ENCODE measurements around the gene TPRA1. TPM values are rescaled to one million over a fixed set of nuclear protein-coding genes. Genes with fewer than 3 reads are reported as not detected.

Gene TPRA1
- total and polyA plus RNA-seq, 8 donors = 10.1 to 46.4 (median 19.6) TPM

DNA sequence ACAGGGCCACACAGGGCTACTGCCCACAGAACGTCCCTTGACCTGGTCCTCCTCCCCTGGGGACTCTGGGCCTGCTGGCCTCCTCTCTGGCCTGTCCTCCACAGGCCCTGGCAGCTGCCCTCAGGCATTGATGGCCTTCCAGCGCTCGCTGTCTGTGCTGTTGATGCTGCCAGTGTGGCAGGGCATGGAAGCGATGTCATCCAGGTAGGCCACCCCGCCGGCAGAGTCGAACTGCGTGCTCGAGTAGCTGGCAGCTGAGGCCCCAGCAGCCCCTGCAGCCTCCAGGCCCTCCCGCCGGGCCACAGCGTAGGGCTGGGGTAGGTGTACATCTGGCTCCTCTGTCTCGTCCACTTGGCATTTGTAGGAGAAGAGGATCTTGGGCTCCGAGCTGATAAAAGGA is 17.1 kb downstream of the TPRA1 start:
- intact Hi-C loops (cut with DNase I; ENCODE audit: low total_unique reads) = loop anchor here (10.0 kb wide), 2 partner anchors 261 to 391 kb away; no protein-coding TSS in a partner anchor
- 93 to 98% (median 96%) methylated on average over 12 to 14 of the region's 14 CpGs for WGBS, 5 donors
- no peak for DNase-seq
- Histone ChIP-seq H3K4me1 (peaks cover 6 to 13% (median 11%) of the 10 kb centered on the region in 4 donors), H3K27ac (no peak overlapping the region), H3K4me3 (no peak overlapping the region), H3K36me3 (peaks cover 25 to 85% (median 81%) of the 10 kb centered on the region in 4 donors), H3K27me3 (no peaks in the 10 kb centered on the region), H3K9me3 (no peaks in the 10 kb centered on the region)
- TF ChIP-seq, protein P1, sequence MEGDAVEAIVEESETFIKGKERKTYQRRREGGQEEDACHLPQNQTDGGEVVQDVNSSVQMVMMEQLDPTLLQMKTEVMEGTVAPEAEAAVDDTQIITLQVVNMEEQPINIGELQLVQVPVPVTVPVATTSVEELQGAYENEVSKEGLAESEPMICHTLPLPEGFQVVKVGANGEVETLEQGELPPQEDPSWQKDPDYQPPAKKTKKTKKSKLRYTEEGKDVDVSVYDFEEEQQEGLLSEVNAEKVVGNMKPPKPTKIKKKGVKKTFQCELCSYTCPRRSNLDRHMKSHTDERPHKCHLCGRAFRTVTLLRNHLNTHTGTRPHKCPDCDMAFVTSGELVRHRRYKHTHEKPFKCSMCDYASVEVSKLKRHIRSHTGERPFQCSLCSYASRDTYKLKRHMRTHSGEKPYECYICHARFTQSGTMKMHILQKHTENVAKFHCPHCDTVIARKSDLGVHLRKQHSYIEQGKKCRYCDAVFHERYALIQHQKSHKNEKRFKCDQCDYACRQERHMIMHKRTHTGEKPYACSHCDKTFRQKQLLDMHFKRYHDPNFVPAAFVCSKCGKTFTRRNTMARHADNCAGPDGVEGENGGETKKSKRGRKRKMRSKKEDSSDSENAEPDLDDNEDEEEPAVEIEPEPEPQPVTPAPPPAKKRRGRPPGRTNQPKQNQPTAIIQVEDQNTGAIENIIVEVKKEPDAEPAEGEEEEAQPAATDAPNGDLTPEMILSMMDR (IDR thresholded peaks at IDR 0.05) = no peak
- TF ChIP-seq EP300 (IDR thresholded peaks at IDR 0.05) = no peak
- no peak for TF ChIP-seq POLR2AphosphoS5 (IDR thresholded peaks at IDR 0.05)
- TF ChIP-seq POLR2A (IDR thresholded peaks at IDR 0.05) = no peak

DNA sequence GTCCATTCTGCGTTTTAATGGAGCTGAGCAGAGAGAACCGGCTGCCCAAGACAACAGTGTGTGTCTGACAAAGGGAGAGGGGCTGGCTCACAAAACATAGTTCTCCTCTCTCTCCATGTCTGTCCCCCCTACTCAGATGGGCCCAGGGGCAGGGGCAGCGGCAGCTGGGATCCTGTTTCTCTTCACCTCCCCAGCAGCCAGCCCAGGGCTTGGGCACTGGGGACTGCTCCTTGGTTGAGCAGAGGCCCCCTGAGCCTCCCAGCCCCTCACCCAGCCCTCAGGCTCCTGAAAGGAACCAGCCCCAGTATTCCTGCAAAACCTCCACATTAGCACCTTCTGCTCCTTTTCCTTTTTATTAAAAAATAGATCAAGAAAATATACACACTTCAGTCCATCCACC is 17.8 kb downstream of the TPRA1 start:
- intact Hi-C loops (cut with DNase I; ENCODE audit: low total_unique reads) = loop anchor here (10.0 kb wide), 2 partner anchors 262 to 392 kb away; no protein-coding TSS in a partner anchor
- peaks cover 6 to 13% (median 11%) of the 10 kb centered on the region in 4 donors for H3K4me1 ChIP-seq
- H3K27me3 ChIP-seq = no peaks in the 10 kb centered on the region
- no peak for DNase-seq
- TF ChIP-seq, protein P1 (IDR thresholded peaks at IDR 0.05) = no peak
- TF ChIP-seq POLR2AphosphoS5 (IDR thresholded peaks at IDR 0.05) (no peak), EP300 (IDR thresholded peaks at IDR 0.05) (no peak), POLR2A (IDR thresholded peaks at IDR 0.05) (no peak)
- H3K27ac ChIP-seq = no peak overlapping the region
- H3K4me3 ChIP-seq = no peak overlapping the region
- H3K9me3 ChIP-seq = no peaks in the 10 kb centered on the region
- WGBS, 5 donors = 87 to 96% (median 93%) methylated on average over 3 of the region's 3 CpGs
- peaks cover 25 to 78% (median 74%) of the 10 kb centered on the region in 4 donors for H3K36me3 ChIP-seq

DNA sequence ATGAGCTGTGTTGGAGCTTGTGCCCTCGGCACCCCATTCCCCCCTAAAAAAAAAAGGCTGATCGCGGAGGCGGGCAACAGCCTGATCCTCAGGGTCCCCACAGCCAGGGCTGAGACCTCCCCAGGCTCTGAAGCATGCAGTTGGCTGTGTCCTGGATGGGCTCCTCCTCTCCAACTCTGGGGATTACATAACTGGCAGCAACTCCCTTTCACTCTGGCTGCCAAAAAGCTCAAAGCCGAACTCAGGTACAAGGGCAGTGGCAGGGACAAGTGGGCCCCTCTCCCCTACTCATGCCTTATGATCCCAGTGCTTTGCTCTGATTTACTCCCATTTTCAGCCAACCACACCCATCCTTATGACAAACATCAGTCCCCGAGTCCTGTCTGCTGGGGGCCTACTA is 18.3 kb downstream of the TPRA1 start:
- Histone ChIP-seq H3K9me3 (no peaks in the 10 kb centered on the region), H3K4me1 (peaks cover 6 to 13% (median 11%) of the 10 kb centered on the region in 4 donors), H3K27ac (no peak overlapping the region), H3K4me3 (no peak overlapping the region), H3K27me3 (no peaks in the 10 kb centered on the region), H3K36me3 (peaks cover 25 to 73% (median 69%) of the 10 kb centered on the region in 4 donors)
- no peak for DNase-seq
- intact Hi-C loops (cut with DNase I; ENCODE audit: low total_unique reads) = loop anchor here (10.0 kb wide), 2 partner anchors 263 to 393 kb away; no protein-coding TSS in a partner anchor
- 77 to 91% (median 83%) methylated on average over 6 of the region's 6 CpGs for WGBS, 5 donors
- TF ChIP-seq, protein P1 (IDR thresholded peaks at IDR 0.05) = no peak
- TF ChIP-seq POLR2AphosphoS5 (IDR thresholded peaks at IDR 0.05) (no peak), EP300 (IDR thresholded peaks at IDR 0.05) (no peak), POLR2A (IDR thresholded peaks at IDR 0.05) (no peak)

DNA sequence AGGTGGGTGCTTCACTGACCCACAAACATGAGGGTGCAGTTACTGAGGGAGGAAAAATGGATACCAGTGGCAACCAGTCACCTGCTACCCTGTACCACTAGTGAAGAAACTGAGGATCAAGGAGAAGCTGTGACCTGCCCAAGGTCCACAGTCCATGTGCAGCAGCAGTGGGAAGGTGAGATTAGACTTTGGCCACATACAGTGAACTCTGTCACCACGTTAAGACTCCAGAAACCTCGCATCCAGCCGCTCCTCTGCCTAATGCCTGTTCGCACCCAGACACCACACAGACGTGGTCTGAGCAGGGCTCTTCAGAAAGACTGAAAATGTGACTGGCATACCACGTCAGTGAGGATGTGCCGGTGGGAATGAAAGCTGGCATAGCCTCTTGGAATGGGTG is 20.0 kb downstream of the TPRA1 start:
- Histone ChIP-seq H3K27ac (no peak overlapping the region), H3K9me3 (no peaks in the 10 kb centered on the region), H3K4me3 (no peak overlapping the region), H3K27me3 (no peaks in the 10 kb centered on the region), H3K36me3 (peaks cover 25 to 56% (median 53%) of the 10 kb centered on the region in 4 donors), H3K4me1 (peaks cover 5 to 10% (median 8%) of the 10 kb centered on the region in 4 donors)
- intact Hi-C loops (cut with DNase I; ENCODE audit: low total_unique reads) = loop anchor here (10.0 kb wide), 2 partner anchors 264 to 394 kb away; no protein-coding TSS in a partner anchor
- 90 to 98% (median 95%) methylated on average over 7 of the region's 7 CpGs for WGBS, 5 donors
- DNase-seq = no peak
- no peak for TF ChIP-seq EP300 (IDR thresholded peaks at IDR 0.05)
- TF ChIP-seq, protein P1 (IDR thresholded peaks at IDR 0.05) = no peak
- no peak for TF ChIP-seq POLR2A (IDR thresholded peaks at IDR 0.05)
